T-helper 2 cell (primary cell): ENCODE data around the gene IPO5.

Experiments
- DNase-seq, 5 experiments: peaks; one replicate each; pipeline versions ENCODE4 v3.0.0 to v3.0.0-alpha.2; 2012 to 2022

Gene IPO5

DNA sequence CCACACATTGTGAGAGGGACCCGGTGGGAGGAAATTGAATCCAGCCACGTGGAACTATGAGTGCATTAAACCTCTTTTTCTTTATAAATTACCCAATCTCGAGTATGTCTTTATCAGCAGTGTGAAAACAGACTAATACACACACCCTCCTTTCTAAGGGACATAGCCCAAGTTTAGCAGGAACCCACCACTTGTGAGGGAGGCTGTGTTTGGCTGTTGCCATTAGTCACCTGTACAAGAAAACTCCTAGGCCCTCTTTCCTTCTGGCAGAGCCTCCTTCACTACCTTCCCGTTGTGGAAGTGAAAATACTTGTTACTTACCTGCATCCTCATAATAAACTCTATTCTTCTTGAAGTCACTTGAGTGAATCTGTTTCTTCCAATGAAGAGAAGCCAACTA, 113.2 kb downstream of the IPO5 start:
- no peak for DNase-seq

DNA sequence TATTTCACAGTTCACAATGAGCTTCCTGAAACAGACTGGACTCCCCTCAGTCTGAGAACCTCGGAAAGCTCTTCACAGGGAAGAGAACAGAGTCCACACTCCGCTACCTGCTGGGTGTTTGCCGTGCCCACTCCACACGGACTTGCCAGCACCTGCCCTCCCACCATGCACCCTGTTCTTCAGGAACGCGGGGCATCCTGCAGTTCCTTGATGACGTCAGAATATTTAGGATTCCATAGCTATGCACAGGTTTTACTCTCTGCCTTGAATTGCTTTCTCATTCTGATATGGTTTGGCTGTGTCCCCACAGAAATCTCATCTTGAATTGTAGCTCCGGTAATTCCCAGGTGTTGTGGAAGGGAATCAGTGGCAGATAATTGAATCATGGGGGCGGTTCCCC, 115.0 kb downstream of the IPO5 start:
- no peak for DNase-seq

DNA sequence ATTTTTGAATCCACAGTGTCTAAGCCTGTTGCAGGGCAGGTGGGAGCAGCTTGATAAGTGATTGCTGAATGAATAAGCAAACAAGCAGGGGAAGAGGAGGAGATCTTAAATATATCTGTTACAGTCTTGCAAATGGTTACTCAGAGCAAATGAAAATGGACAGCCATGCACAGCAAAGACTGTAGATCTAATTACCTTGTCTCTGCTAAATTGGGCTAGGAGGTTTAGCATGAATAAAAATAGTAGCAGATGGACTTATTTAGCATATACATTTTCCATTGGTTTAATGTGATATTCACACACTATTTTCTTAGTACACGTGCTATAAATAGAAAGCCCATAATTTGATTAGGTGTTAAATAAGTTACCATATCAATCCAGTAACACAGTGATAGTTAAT, 116.5 kb downstream of the IPO5 start:
- no peak for DNase-seq

DNA sequence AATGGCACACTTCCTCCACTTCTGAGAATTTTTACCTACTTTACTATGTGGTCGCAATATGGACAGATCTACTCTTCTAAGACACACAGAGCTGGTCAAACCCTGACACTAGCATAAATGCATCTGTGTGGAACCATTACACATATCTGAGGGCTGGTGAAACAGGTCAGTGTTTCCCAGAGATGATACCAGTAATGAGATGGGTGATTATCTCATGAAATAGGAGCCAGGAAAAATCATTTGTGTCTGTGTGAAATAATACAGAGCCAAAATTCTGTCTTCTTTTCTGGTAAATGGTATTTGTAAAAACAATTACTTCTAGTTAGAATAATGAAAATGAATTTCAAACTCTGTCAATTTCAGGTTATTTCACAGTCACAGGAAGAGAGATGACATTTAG, 117.8 kb downstream of the IPO5 start:
- DNase-seq: no peak

DNA sequence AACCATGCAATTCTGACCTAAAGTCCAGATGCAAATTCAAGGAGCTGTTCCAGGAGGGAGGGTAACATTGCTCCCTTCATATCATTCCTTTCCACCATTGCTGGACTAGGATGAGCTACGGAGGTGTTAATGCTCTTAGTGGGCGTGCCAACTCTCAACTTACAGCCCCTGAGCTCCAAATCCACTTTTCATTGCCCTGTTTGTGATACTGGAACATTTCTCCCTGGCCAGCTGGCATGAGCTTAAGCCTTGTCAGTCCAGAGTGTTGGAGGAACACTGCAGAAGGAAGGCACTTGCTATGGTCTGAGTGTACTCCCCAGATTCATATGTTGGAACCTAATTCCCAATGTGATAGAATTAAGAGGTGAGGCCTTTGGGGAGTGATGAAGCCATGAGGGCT, 119.0 kb downstream of the IPO5 start:
- no peak for DNase-seq
